SH-SY5Y (cell line): Measurements from ENCODE around the gene TAS1R2.

Experiments
- GATA2 ChIP-seq: IDR thresholded peaks from 2 replicates; pipeline ENCODE4 v1.6.1; 2011; ENCODE audit warnings: mild to moderate bottlenecking, low read depth, low read length
- GATA3 ChIP-seq: IDR thresholded peaks from 2 replicates; pipeline ENCODE4 v1.6.1; 2011; ENCODE audit warnings: low read depth, mild to moderate bottlenecking, low read length, moderate library complexity

The TAS1R2 gene

DNA sequence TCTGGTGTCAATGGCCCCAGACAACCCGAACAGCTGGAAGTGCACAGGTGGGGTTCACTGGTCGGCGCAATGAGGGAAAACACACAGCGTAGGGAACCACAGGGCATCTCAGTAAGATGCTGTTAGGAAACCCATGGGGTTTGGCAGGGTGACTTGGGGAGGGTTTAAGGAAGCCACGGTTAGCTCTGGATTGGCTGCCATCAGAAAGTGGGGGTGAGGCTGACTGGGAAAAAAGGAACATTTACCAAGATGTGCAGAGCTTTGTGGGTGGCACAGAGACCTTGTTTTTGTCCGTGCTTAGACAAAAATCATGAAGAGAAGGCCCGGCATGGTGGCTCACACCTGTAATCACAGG is 31.9 kb upstream of the TAS1R2 start:
- TF ChIP-seq GATA3 (no peak), GATA2 (no peak)

- TF ChIP-seq GATA3 = no peak
- no peak for TF ChIP-seq GATA2
Observed at GRCh38 chr1:18890706-18891425, 31.4 kb upstream of the TAS1R2 start.

GRCh38 chr1:18886003-18886335 is 26.5 kb upstream of the TAS1R2 start:
- TF ChIP-seq GATA3 (no peak), GATA2 (no peak)

GRCh38 chr1:18885311-18886002 is 26.0 kb upstream of the TAS1R2 start:
- TF ChIP-seq GATA2 (no peak), GATA3 (no peak)

DNA sequence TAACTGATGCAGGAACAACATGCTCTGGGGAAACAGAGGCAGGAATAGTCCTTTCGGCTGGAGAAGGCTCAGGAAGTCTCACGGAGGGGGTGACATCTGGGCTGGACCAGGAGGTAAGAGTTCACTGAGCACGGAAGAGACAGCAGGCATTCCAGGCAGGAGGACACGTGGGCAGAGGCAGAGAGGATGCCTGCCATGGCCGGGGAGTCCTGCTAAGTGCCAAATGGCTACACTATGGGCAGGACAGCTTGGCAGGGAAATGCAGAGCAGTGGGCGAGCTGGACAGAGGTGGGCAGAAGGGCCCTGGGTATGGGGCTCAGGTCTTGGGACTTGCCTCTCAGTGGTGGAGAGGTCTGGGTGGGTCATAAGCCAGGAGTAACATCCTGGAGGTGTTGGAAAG is 25.3 kb upstream of the TAS1R2 start:
- TF ChIP-seq GATA3 (no peak), GATA2 (no peak)

DNA sequence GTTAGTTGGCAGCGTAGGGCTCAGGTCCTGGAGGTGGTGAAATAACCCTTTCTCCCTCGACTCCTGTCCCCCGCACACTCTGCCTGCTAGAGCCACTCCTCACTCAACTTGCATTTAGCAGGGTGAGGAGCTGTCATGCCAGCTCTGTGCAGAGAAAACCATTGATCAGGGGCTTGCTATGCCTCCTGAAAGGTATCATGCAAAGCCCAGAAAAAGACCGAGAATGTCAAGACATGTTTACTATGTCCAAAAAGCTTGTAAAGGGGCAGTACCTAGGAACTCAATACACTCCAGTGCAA is 24.9 kb upstream of the TAS1R2 start:
- TF ChIP-seq GATA3 = no peak
- TF ChIP-seq GATA2 = no peak

DNA sequence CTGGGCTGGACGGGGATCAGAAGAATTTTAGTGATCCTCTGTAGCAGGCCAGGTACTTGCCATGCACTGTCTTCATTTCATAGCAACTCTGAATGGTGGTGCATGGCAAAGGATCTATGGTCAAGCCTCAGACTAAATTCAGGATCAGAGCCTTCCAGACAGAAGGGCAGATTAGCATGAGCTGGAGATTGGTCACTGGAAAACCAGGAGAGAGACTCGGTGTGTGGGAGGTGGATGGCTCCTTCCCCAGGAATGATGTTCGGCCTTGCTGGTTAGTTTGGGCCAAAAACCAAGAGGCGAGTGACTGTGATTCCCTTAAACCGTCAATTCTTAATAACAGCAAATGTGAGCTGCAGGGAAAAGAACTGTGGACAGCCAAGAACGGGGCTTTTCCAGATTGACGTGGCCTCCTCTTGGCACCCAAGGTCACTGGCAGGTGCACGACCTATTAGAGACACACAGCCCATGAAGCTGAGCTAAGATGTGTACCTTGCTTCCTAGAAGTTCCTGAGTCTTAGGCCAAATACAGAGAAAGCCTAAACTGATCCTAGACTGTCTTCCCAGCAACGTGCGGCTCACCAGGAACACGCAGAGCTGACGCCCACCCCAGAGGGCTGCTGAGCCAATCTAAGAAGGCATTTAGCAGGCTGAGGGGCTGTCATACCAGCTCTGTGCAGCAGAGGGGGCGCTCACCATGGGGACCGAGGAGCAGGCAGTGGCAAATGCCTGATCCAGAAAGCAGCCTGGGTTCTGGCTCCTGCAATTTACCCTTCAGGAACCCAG is 24.4 kb upstream of the TAS1R2 start:
- TF ChIP-seq GATA2 (no peak), GATA3 (no peak)

GRCh38 chr1:18883079-18883478 is 23.6 kb upstream of the TAS1R2 start:
- no peak for TF ChIP-seq GATA3

- TF ChIP-seq GATA3 = no peak
- TF ChIP-seq GATA2 = no peak
Observed at GRCh38 chr1:18882486-18882885, 23.0 kb upstream of the TAS1R2 start.

DNA sequence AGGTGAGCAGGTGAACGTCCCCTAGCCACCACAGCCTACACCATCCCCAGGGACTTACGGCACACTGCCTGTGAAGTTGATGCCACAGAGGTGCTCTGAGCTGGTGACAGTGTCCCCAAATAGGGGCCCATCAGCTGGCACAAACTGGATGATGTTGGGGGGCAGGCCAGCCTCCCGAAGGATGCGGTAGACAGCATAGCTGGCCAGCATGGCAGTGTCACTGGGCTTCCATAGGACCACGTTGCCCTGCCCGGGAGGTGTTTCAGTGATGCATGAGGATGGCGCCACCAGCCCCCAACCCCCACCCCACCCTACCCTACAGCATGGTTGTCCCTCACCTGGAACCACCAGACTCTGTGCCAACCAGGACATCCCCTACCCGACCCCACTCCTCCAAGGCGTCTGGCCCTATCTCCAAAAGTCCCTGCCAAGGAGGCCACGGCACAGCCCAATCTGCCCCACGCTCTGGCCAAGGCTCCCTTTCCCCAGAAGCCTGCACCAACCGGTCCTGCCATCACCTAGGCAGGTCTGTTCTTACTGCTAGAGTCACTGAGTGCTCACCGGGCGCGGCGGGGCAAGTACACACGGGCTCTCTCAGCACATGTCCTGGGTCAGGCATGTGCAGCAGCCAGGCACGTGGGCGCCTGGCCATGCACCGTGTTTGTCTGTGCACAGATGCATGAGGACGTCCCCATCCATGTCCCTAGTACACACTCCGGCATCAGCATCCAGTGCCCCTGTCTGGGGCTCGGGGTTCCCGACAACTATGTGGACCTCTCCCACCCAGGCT is 22.4 kb upstream of the TAS1R2 start:
- no peak for TF ChIP-seq GATA3
- no peak for TF ChIP-seq GATA2

DNA sequence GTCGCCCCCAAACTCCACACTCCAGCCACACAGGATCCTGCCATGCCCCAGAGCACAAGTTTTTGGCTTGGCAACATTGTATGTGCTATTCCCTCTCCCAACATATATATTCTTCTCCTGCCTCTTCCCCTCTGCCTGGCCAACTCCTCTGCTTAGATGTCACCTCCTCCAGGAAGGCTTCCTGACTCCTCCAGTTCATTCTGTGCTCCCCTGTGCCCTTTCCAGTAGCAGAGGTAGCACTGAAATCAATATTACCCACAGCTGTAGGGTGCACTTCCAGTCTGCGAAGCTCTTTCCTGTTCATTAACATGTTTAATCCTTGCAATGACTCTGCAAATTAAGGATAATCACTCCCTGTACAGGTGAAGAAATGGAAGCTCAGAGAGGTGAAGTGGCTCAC is 21.7 kb upstream of the TAS1R2 start:
- TF ChIP-seq GATA3 (no peak), GATA2 (no peak)

DNA sequence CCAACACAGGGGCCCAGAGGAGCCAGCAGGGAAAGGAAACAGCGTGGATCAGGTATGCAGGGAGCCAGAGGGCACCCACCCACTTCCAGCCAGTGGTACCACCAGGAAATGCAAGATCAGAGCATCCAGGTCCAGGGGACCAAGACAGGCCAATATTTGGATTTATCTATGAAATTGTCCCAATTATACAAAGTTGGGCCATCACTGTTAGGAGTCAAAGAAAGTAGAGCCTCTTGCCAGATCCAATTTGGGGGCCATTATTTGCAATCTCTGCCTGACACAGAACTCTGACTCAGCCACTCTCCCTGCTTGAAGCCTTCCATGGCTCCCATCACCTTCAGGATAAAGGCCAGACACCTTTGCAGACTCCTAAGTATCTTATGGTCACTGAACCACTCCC is 21.1 kb upstream of the TAS1R2 start:
- TF ChIP-seq GATA3 (no peak), GATA2 (no peak)

GRCh38 chr1:18879791-18880309 is 20.4 kb upstream of the TAS1R2 start:
- no peak; the same call in 1 of the 2 replicates for TF ChIP-seq GATA2
- no peak for TF ChIP-seq GATA3

- no peak for TF ChIP-seq GATA3
- no peak for TF ChIP-seq GATA2
Observed at GRCh38 chr1:18879215-18879790, 19.8 kb upstream of the TAS1R2 start.
